Endothelial cell of umbilical vein (primary cell): ENCODE measurements around the gene ADAMTS14.
"Not testable (repeated sequence)": the region's sequence is repeated elsewhere in the genome, so short reads cannot be mapped to it uniquely, and the experiment has no call there.

Experiments
- CTCF ChIP-seq, 2 donors: IDR thresholded peaks; 1 replicate in 1 of 2; 2 replicates in 1 of 2; pipeline ENCODE4 v1.5.1; 2011; ENCODE audit warnings: low read length in 2 of 2, mild to moderate bottlenecking in 2 of 2, moderate library complexity in 2 of 2, control low read depth in 1 of 2, inconsistent platforms in 1 of 2, low read depth in 1 of 2; ENCODE audit not compliant: insufficient read depth in 1 of 2; ENCODE audit errors: extremely low read depth in 1 of 2
- JUN ChIP-seq: IDR thresholded peaks from 2 replicates; pipeline ENCODE4 v1.6.1; 2011; ENCODE audit warnings: borderline replicate concordance, low read depth; ENCODE audit not compliant: insufficient read length, insufficient read depth

DNA sequence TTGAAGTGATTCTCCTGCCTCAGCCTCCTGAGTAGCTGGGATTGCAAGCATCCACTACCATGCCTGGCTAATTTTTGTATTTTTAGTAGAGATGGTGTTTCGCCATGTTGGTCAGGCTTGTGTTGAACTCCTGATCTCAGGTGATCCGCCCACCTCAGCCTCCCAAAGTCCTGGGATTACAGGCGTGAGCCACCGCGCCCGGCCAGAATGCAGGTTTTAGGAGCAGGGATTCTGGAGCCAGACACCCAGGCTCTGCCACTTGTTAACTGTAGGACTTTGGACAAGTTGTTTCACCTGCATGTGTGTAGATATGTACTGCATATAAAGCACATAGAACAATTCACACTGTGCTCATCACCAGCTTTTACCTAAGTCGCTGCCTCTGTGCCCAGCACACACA, 98.2 kb downstream of the ADAMTS14 start:
- TF ChIP-seq CTCF (IDR thresholded peaks at IDR 0.05; ENCODE audit: extremely low read depth in 1 of 2, insufficient read depth in 1 of 2, low read depth in 1 of 2, low read length in 2 of 2); JUN: not testable (repeated sequence)
